ENCODE measurements around the gene RIF1.

The RIF1 gene

DNA sequence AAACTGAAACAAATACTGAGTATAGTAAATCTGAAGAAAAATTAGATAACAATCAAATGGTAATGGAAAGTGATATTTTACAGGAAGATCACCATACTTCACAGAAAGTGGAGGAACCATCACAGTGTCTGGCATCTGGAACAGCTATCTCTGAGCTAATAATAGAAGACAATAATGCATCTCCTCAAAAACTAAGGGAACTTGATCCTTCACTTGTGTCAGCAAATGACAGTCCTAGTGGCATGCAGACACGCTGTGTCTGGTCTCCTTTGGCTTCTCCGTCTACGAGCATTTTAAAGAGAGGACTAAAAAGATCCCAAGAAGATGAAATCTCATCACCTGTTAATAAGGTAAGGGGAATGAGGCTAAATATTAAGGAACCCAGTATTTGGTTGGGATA, 56.1 kb downstream of the RIF1 start:
- no peak overlapping the region for H3K4me3 ChIP-seq (ENCODE audit: low read depth, low read length)
- H3K36me3 ChIP-seq, result peaks cover 95% of the 10 kb centered on the region
- H3K27ac ChIP-seq, result no peak overlapping the region
- no peaks in the 10 kb centered on the region for H3K9me3 ChIP-seq (ENCODE audit: severe bottlenecking)
- DNase-seq, result no peak
- H3K27me3 ChIP-seq (ENCODE audit: insufficient read depth, low read depth, severe bottlenecking), result no peaks in the 10 kb centered on the region
- TF ChIP-seq, protein P1, sequence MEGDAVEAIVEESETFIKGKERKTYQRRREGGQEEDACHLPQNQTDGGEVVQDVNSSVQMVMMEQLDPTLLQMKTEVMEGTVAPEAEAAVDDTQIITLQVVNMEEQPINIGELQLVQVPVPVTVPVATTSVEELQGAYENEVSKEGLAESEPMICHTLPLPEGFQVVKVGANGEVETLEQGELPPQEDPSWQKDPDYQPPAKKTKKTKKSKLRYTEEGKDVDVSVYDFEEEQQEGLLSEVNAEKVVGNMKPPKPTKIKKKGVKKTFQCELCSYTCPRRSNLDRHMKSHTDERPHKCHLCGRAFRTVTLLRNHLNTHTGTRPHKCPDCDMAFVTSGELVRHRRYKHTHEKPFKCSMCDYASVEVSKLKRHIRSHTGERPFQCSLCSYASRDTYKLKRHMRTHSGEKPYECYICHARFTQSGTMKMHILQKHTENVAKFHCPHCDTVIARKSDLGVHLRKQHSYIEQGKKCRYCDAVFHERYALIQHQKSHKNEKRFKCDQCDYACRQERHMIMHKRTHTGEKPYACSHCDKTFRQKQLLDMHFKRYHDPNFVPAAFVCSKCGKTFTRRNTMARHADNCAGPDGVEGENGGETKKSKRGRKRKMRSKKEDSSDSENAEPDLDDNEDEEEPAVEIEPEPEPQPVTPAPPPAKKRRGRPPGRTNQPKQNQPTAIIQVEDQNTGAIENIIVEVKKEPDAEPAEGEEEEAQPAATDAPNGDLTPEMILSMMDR (IDR thresholded peaks at IDR 0.05; ENCODE audit: low read depth, low read length), result no peak

DNA sequence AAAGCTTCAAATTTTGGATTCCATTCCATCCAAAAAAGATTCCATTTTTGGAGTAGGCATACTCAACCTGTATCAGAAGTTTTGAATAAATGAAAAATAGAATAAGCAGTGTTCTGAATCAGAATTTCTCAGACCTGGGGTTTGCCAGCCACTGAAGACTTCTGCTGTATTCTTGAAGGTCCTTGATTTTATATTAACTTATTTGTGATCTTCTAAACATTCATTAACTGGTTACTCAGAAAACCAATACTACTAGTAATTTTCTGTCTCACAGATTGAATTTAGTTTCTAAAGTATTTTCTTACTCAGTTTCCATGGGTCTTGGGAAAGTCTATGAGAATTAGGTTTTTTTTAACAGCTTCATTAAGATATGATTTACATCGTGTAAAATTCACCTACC, 60.9 kb downstream of the RIF1 start:
- Histone ChIP-seq H3K27me3 (ENCODE audit: insufficient read depth, low read depth, severe bottlenecking) (no peaks in the 10 kb centered on the region), H3K36me3 (peaks cover 92% of the 10 kb centered on the region), H3K9me3 (ENCODE audit: severe bottlenecking) (no peaks in the 10 kb centered on the region), H3K27ac (no peak overlapping the region), H3K4me3 (ENCODE audit: low read depth, low read length) (no peak overlapping the region)
- TF ChIP-seq, protein P1 (IDR thresholded peaks at IDR 0.05; ENCODE audit: low read depth, low read length), result no peak
- DNase-seq, result no peak

DNA sequence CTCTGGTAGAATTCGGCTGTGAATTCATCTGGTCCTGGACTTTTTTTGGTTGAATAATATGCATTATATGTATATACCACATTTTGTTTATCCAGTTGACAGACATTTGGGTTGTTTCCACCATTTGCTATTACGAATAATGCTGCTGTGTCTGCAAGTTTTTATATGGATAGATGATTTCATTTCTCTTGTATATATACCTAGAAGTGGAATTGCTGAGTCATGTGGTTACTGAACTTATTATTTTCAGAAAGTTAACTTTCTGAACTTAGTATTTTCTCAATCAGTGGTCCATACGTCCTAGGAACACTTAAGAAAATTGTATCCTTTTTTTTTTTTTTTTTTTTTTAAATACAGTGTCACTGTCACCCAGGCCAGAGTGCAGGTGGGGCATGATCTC, 63.3 kb downstream of the RIF1 start:
- peaks cover 91% of the 10 kb centered on the region for H3K36me3 ChIP-seq
- H3K4me3 ChIP-seq (ENCODE audit: low read depth, low read length), result no peak overlapping the region
- no peaks in the 10 kb centered on the region for H3K9me3 ChIP-seq (ENCODE audit: severe bottlenecking)
- DNase-seq, result no peak
- no peaks in the 10 kb centered on the region for H3K27me3 ChIP-seq (ENCODE audit: insufficient read depth, low read depth, severe bottlenecking)
- TF ChIP-seq, protein P1 (IDR thresholded peaks at IDR 0.05; ENCODE audit: low read depth, low read length), result no peak
- H3K27ac ChIP-seq, result no peak overlapping the region

DNA sequence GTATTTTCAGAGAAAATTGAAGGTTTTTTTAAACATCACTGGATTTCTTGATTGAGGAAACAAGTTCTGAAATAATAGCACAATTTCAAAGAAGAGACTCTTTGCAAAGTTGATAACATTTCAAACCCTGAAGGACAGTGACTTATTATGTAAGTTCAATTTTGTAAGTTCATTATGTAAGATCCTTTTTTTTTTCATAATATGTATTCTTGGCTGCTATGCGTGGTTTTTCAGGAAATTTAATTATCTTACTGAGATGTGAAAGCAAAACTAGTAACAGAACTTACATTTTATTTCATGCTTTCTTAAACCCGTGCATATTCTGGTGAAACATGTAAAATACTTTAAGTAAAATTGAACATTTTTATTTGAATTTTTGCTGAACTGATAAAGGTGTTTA, 65.4 kb downstream of the RIF1 start:
- Histone ChIP-seq H3K27ac (no peak overlapping the region), H3K4me3 (ENCODE audit: low read depth, low read length) (no peak overlapping the region), H3K27me3 (ENCODE audit: insufficient read depth, low read depth, severe bottlenecking) (no peaks in the 10 kb centered on the region), H3K9me3 (ENCODE audit: severe bottlenecking) (no peaks in the 10 kb centered on the region), H3K36me3 (peaks cover 81% of the 10 kb centered on the region)
- TF ChIP-seq, protein P1 (IDR thresholded peaks at IDR 0.05; ENCODE audit: low read depth, low read length), result no peak
- DNase-seq, result no peak

DNA sequence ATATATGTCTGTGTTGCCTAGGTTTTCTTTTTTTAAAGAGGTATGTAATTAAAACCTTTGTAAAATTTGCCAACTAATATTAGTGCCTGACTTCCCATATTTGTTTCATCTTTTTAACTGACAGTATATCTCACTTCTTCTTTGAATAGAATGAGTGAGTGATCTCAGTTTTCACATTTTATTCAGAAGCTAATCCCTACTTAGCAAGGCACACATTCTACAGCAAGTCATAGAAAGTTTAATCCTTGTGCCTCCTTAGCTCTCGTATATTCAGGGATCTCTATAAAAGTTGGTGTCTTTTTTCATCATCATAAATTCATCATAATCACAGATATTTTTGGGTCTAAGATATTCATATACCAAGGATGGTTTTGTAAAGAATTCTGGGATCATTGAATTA, 66.6 kb downstream of the RIF1 start:
- no peaks in the 10 kb centered on the region for H3K27me3 ChIP-seq (ENCODE audit: insufficient read depth, low read depth, severe bottlenecking)
- no peak for DNase-seq
- no peaks in the 10 kb centered on the region for H3K9me3 ChIP-seq (ENCODE audit: severe bottlenecking)
- H3K4me3 ChIP-seq (ENCODE audit: low read depth, low read length), result no peak overlapping the region
- TF ChIP-seq, protein P1 (IDR thresholded peaks at IDR 0.05; ENCODE audit: low read depth, low read length), result no peak
- H3K27ac ChIP-seq, result no peak overlapping the region
- peaks cover 76% of the 10 kb centered on the region for H3K36me3 ChIP-seq

DNA sequence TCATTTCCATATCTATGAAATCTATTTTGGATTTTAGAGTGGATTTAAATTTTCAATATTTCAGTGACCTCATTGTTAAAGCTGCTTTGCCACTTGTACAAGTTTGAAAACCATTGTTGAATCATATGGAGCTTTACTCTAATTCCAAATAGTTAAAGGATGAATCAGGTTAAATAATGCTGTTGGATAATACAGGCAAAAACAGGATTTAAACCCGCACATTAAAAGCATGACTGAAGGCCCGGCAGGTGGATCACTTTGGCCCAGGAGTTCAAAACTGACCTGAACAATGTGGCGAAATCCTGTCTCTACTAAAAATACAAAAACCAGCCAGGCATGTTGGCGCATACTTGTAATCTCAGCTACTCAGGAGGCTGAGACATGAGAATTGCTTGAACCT, 68.3 kb downstream of the RIF1 start:
- TF ChIP-seq, protein P1 (IDR thresholded peaks at IDR 0.05; ENCODE audit: low read depth, low read length), result no peak
- DNase-seq, result no peak
- Histone ChIP-seq H3K27ac (no peak overlapping the region), H3K4me3 (ENCODE audit: low read depth, low read length) (no peak overlapping the region), H3K27me3 (ENCODE audit: insufficient read depth, low read depth, severe bottlenecking) (no peaks in the 10 kb centered on the region), H3K9me3 (ENCODE audit: severe bottlenecking) (no peaks in the 10 kb centered on the region), H3K36me3 (peaks cover 71% of the 10 kb centered on the region)

Measured in WERI-Rb-1 (cell line).